HCT116 (cell line): Measurements from ENCODE around the gene HIVEP3. TPM values are rescaled to one million over a fixed set of nuclear protein-coding genes. Genes with fewer than 3 reads are reported as not detected.
"Not testable (repeated sequence)": the region's sequence is repeated elsewhere in the genome, so short reads cannot be mapped to it uniquely, and the experiment has no call there.

ENCODE experiments used
- ATAC-seq: fragments of 200-7000 bp; cut with Tn5 transposase; 2 replicates; pipeline ENCODE4 v1.9.1; 2020; ENCODE audit warnings: mild to moderate bottlenecking, moderate library complexity
- BruUV-seq: library from RNA; stranded (reverse); fragments of 400-500 nt; replicated peaks from 2 replicates; lab custom pipeline; 2021; lab: Mats Ljungman, UMichigan
- CTCF ChIA-PET: fragments of 300-600 bp; sonication (Branson Sonifier 250); formaldehyde crosslinking; loops from one replicate; lab custom pipeline; 2021; ENCODE audit warnings: antibody characterized with exemption; lab: Charles Lee
- POLR2A ChIA-PET: fragments of 300-600, 350-600 bp; sonication (Branson Sonifier 250); formaldehyde crosslinking; loops from one replicate; lab custom pipeline; 2021; ENCODE audit warnings: antibody characterized with exemption; lab: Charles Lee
- RAD21 ChIA-PET, 2 experiments: fragments of 300-600 bp; sonication (Branson Sonifier 250); formaldehyde crosslinking; loops; one replicate each; lab custom pipeline; 2023; ENCODE audit warnings: low total read pairs in 2 of 2; ENCODE audit not compliant: uncharacterized antibody in 2 of 2, unreplicated experiment in 2 of 2, low non-redundant PET in 1 of 2; lab: Charles Lee
- DNase-seq: peaks from one replicate; pipeline ENCODE4 v3.0.0-alpha.2; 2010; ENCODE audit warnings: low read depth, low spot score
- H2AFZ ChIP-seq: fragments of 200-600 bp; shearing (Covaris generic), sonication (generic); 2 replicates; pipeline ENCODE4 v1.6.1; 2017; ENCODE audit warnings: low read depth, mixed run types, mixed read lengths, antibody characterized with exemption, low read length; ENCODE audit not compliant: poor library complexity, severe bottlenecking
- H3K27ac ChIP-seq: 2 replicates; pipeline ENCODE4 v1.5.1; 2012; ENCODE audit warnings: low read depth, low read length
- H3K27me3 ChIP-seq: fragments of 200-600 bp; sonication (generic); 2 replicates; pipeline ENCODE4 v1.6.1; 2016; ENCODE audit warnings: mixed run types, low read length, mixed read lengths; ENCODE audit not compliant: insufficient read depth
- H3K36me3 ChIP-seq, 2 experiments: fragments of 200-500 bp in 1 of 2; fragments of 200-600 bp in 1 of 2; sonication (Bioruptor generic) in 1 of 2; sonication (generic) in 1 of 2; 2 replicates each; pipeline versions ENCODE4 v1.5.1 to v1.6.1; 2014 to 2016; ENCODE audit warnings: low read length in 2 of 2, inconsistent platforms in 1 of 2, mixed read lengths in 1 of 2, mixed run types in 1 of 2; ENCODE audit not compliant: insufficient read depth in 2 of 2, control insufficient read depth in 1 of 2
- H3K4me1 ChIP-seq, 2 experiments: fragments of 200-600 bp in 1 of 2; sonication (generic) in 1 of 2; 2 replicates each; pipeline versions ENCODE4 v1.5.1 to v1.6.1; 2012 to 2017; ENCODE audit warnings: low read length in 2 of 2, inconsistent platforms in 1 of 2, mild to moderate bottlenecking in 1 of 2, mixed read lengths in 1 of 2, mixed run types in 1 of 2, moderate library complexity in 1 of 2; ENCODE audit not compliant: insufficient read depth in 2 of 2, control insufficient read depth in 1 of 2
- H3K4me2 ChIP-seq: fragments of 200-600 bp; sonication (generic); 2 replicates; pipeline ENCODE4 v1.6.1; 2017; ENCODE audit warnings: mixed run types, low read length, mixed read lengths
- H3K4me3 ChIP-seq, 2 experiments: fragments of 200-600 bp in 1 of 2; sonication (generic) in 1 of 2; replicated peaks in 1 of 2; 2 replicates each; pipeline ENCODE4 v1.5.1; 2011 to 2016; ENCODE audit warnings: low read length in 2 of 2, control low read depth in 1 of 2, low read depth in 1 of 2, mild to moderate bottlenecking in 1 of 2, mixed read lengths in 1 of 2, mixed run types in 1 of 2
- H3K79me2 ChIP-seq: fragments of 200-600 bp; sonication (generic); 2 replicates; pipeline ENCODE4 v1.6.1; 2017; ENCODE audit warnings: mild to moderate bottlenecking, mixed run types, low read length, moderate library complexity, mixed read lengths; ENCODE audit not compliant: insufficient read depth
- H3K9ac ChIP-seq: fragments of 200-600 bp; sonication (generic); 2 replicates; pipeline ENCODE4 v1.6.1; 2016; ENCODE audit warnings: low read length, mixed read lengths
- H3K9me2 ChIP-seq: fragments of 200-600 bp; sonication (generic), shearing (Covaris generic); 2 replicates; pipeline ENCODE4 v1.6.1; 2017; ENCODE audit warnings: mixed run types, mild to moderate bottlenecking, moderate library complexity; ENCODE audit not compliant: insufficient read depth
- H3K9me3 ChIP-seq, 2 experiments: fragments of 200-500 bp in 1 of 2; fragments of 200-600 bp in 1 of 2; sonication (Bioruptor generic) in 1 of 2; sonication (generic) in 1 of 2; 2 replicates each; pipeline ENCODE4 v1.6.1; 2014 to 2017; ENCODE audit warnings: low read length in 2 of 2, mixed read lengths in 2 of 2, inconsistent platforms in 1 of 2, low read depth in 1 of 2, mild to moderate bottlenecking in 1 of 2, mixed run types in 1 of 2, moderate library complexity in 1 of 2; ENCODE audit not compliant: control insufficient read depth in 1 of 2, insufficient read depth in 1 of 2
- H4K20me1 ChIP-seq: fragments of 200-600 bp; sonication (generic), shearing (Covaris generic); 2 replicates; pipeline ENCODE4 v1.6.1; 2017; ENCODE audit warnings: mixed run types, mild to moderate bottlenecking, moderate library complexity; ENCODE audit not compliant: insufficient read depth
- ATF3 ChIP-seq: IDR thresholded peaks from 2 replicates; pipeline ENCODE4 v1.6.1; 2012
- POLR2A ChIP-seq: IDR thresholded peaks from 2 replicates; pipeline ENCODE4 v1.7.0; 2011; ENCODE audit warnings: borderline replicate concordance; ENCODE audit not compliant: insufficient read depth, insufficient read length; ENCODE audit errors: extremely low read depth
- POLR2AphosphoS5 ChIP-seq: IDR thresholded peaks from 2 replicates; pipeline ENCODE4 v1.6.1; 2011; ENCODE audit warnings: mild to moderate bottlenecking, low read depth, low read length, moderate library complexity
- RAD21 ChIP-seq: IDR thresholded peaks from 2 replicates; pipeline ENCODE4 v1.6.1; 2012; ENCODE audit warnings: low read depth, mild to moderate bottlenecking
- REST ChIP-seq: IDR thresholded peaks from 2 replicates; pipeline ENCODE4 v1.6.1; 2012; ENCODE audit warnings: low read depth
- SIN3A ChIP-seq: IDR thresholded peaks from 2 replicates; pipeline ENCODE4 v1.6.1; 2012; ENCODE audit warnings: low read depth
- SP1 ChIP-seq: IDR thresholded peaks from 2 replicates; pipeline ENCODE4 v1.6.1; 2012; ENCODE audit warnings: low read depth
- SRF ChIP-seq: IDR thresholded peaks from 2 replicates; pipeline ENCODE4 v1.6.1; 2012; ENCODE audit warnings: low read depth
- TCF7L2 ChIP-seq: IDR thresholded peaks from 2 replicates; pipeline ENCODE4 v1.7.0; 2011; ENCODE audit warnings: borderline replicate concordance, inconsistent platforms; ENCODE audit not compliant: insufficient read depth, insufficient read length; ENCODE audit errors: extremely low read depth
- YY1 ChIP-seq: IDR thresholded peaks from 2 replicates; pipeline ENCODE4 v1.6.1; 2011; ENCODE audit warnings: low read length, low read depth, moderate library complexity, mild to moderate bottlenecking; ENCODE audit not compliant: insufficient replicate concordance; ENCODE audit errors: extremely low read depth
- ZBTB33 ChIP-seq: IDR thresholded peaks from 2 replicates; pipeline ENCODE4 v1.6.1; 2011; ENCODE audit warnings: mild to moderate bottlenecking, low read length, moderate library complexity; ENCODE audit not compliant: insufficient replicate concordance; ENCODE audit errors: extremely low read depth
- ZFX ChIP-seq: fragments of 450-650 bp; IDR thresholded peaks from 2 replicates; pipeline ENCODE4 v1.6.1; 2017
- ZNF274 ChIP-seq: fragments of 200-500 bp; sonication (Bioruptor generic); IDR thresholded peaks from 2 replicates; pipeline ENCODE4 v1.6.1; 2014; ENCODE audit warnings: mild to moderate bottlenecking, low read depth, low read length, inconsistent platforms
- intact Hi-C: fragments of 100-400 bp; cut with micrococcal nuclease; formaldehyde crosslinking; loops from 2 replicates; pipeline ENCODE4 v1.10.0; 2022
- total RNA-seq: library from RNA; stranded (reverse); gene quantifications from one replicate; pipeline ENCODE4 v1.2.1, GENCODE V29; 2021; ENCODE audit not compliant: unreplicated experiment

The HIVEP3 gene
- total RNA-seq, 1 experiment from 2014 or later = 7.1 TPM

- DNase-seq = no peak
- Histone ChIP-seq H3K27me3 (no peaks in the 10 kb centered on the region), H4K20me1 (no peaks in the 10 kb centered on the region), H3K79me2 (no peaks in the 10 kb centered on the region), H2AFZ (no peak overlapping the region), H3K9ac (no peak overlapping the region), H3K4me1 (peaks cover 44 to 51% of the 10 kb centered on the region in 2 experiments), H3K9me2 (no peaks in the 10 kb centered on the region), H3K4me3 (no peak overlapping the region), H3K4me2 (no peak overlapping the region; the same call in 1 of the 2 replicates), H3K9me3 (no peaks in the 10 kb centered on the region), H3K36me3 (no peaks in the 10 kb centered on the region), H3K27ac (no peak overlapping the region)
- TF ChIP-seq ATF3 (no peak), YY1 (no peak), TCF7L2 (no peak), SP1 (no peak), POLR2AphosphoS5 (no peak), RAD21 (no peak), POLR2A (no peak), ZFX (no peak), ZNF274 (no peak), SIN3A (no peak), ZBTB33 (no peak), SRF (no peak), REST (no peak)
- RAD21 ChIA-PET = no interaction called here
- CTCF ChIA-PET = no interaction called here
- POLR2A ChIA-PET = no interaction called here
- intact Hi-C loops = no loop called here
- no peak for ATAC-seq
- no TSS peak for BruUV-seq
Measured at GRCh38 chr1:41952208-41952607, 33.5 kb upstream of the HIVEP3 start.

- POLR2A ChIA-PET, H3K9me3 ChIP-seq, H3K4me2 ChIP-seq, H3K36me3 ChIP-seq, intact Hi-C loops, H3K27ac ChIP-seq, H3K9me2 ChIP-seq, H3K9ac ChIP-seq, CTCF ChIA-PET, DNase-seq, ATAC-seq, H2AFZ ChIP-seq, H3K27me3 ChIP-seq, RAD21 ChIA-PET, H3K4me3 ChIP-seq, BruUV-seq, H4K20me1 ChIP-seq, H3K79me2 ChIP-seq: not testable (repeated sequence)
- H3K4me1 ChIP-seq = peaks cover 37 to 46% of the 10 kb centered on the region in 2 experiments
Measured at GRCh38 chr1:41951492-41951891, 32.8 kb upstream of the HIVEP3 start.
